HG02763 (cell line): ENCODE data around the gene LARP4.
"Not testable (repeated sequence)": the region's sequence is repeated elsewhere in the genome, so short reads cannot be mapped to it uniquely, and the experiment has no call there.

Experiments used
- ATAC-seq: cut with Tn5 transposase; IDR thresholded peaks from one replicate; pipeline ENCODE4 v1.9.1; 2021; ENCODE audit warnings: mild to moderate bottlenecking, moderate library complexity; ENCODE audit not compliant: unreplicated experiment

The LARP4 gene

GRCh38 chr12:50400638-50401499 is at the start of gene LARP4:
Gene LARP4, plus strand, starts transcription at chr12:50400885. Its CDS starts 126 bp downstream, at chr12:50401011.
- peak; percentile 90 for ATAC-seq

GRCh38 chr12:50351120-50352043 is 49.3 kb upstream of the LARP4 start:
- no peak for ATAC-seq

GRCh38 chr12:50353404-50353803 is 47.3 kb upstream of the LARP4 start:
- no peak for ATAC-seq

GRCh38 chr12:50353869-50354593 is 46.7 kb upstream of the LARP4 start:
- ATAC-seq, result no peak

- no peak for ATAC-seq
Measured at GRCh38 chr12:50354908-50355307, 45.8 kb upstream of the LARP4 start.

GRCh38 chr12:50355365-50355764 is 45.3 kb upstream of the LARP4 start:
- ATAC-seq, result no peak

- no peak for ATAC-seq
Measured at GRCh38 chr12:50362671-50363070, 38.0 kb upstream of the LARP4 start.

GRCh38 chr12:50363141-50363540 is 37.5 kb upstream of the LARP4 start:
- no peak for ATAC-seq

- ATAC-seq, result no peak
Measured at GRCh38 chr12:50365709-50366406, 34.8 kb upstream of the LARP4 start.

- not testable (repeated sequence) for ATAC-seq
Measured at GRCh38 chr12:50370672-50371071, 30.0 kb upstream of the LARP4 start.

- ATAC-seq, result no peak
Measured at GRCh38 chr12:50375802-50376201, 24.9 kb upstream of the LARP4 start.

- no peak for ATAC-seq
Measured at GRCh38 chr12:50380761-50381325, 19.8 kb upstream of the LARP4 start.

GRCh38 chr12:50387487-50387886 is 13.2 kb upstream of the LARP4 start:
- ATAC-seq, result no peak

GRCh38 chr12:50387972-50388478 is 12.7 kb upstream of the LARP4 start:
- ATAC-seq, result no peak

- ATAC-seq, result not testable (repeated sequence)
Measured at GRCh38 chr12:50388793-50389192, 11.9 kb upstream of the LARP4 start.

GRCh38 chr12:50390316-50390741 is 10.4 kb upstream of the LARP4 start:
- ATAC-seq, result no peak

- no peak for ATAC-seq
Measured at GRCh38 chr12:50394469-50395029, 6.1 kb upstream of the LARP4 start.

GRCh38 chr12:50397117-50397650 is 3.5 kb upstream of the LARP4 start:
- ATAC-seq, result no peak

- no peak for ATAC-seq
Measured at GRCh38 chr12:50398931-50399330, 1.8 kb upstream of the LARP4 start.
